Measurements from ENCODE around the gene SYNJ2.

DNA sequence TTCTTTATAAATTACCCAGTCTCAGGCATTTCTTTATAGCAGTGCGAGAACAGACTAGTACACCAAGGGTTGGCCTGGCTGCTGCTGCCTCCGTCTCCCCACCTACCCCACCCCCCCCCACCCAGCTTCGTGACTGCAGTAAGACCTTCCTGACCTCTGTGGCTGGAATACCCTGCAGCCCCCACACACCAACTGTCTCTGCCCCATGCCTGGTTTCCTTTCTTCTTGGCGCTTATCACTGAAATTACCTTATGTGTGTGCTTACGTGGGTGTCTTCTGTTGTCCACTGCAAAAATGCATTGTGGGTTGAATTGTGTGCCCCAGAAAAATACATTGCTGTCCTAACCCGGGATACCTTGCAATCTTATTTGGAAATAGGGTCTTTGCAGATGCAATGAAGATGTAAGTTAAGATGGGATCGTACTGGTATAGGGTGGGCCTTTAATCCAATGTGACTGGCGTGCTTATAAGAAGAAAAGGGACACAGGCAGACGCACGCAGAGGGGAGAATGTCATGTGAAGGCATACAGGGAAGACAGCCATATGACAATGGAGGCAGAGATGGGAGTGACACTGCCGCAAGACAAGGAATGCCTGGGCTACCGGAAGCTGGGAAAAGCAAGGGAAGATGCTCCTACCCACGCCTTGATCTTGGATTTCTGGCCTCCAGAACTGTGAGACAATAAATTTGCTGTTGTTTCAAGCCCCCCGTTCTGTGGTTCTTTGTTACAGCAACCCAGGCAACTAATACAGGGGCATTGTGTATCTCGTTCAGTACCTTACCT, 15.4 kb downstream of the SYNJ2 start:
- TF ChIP-seq, protein P1, sequence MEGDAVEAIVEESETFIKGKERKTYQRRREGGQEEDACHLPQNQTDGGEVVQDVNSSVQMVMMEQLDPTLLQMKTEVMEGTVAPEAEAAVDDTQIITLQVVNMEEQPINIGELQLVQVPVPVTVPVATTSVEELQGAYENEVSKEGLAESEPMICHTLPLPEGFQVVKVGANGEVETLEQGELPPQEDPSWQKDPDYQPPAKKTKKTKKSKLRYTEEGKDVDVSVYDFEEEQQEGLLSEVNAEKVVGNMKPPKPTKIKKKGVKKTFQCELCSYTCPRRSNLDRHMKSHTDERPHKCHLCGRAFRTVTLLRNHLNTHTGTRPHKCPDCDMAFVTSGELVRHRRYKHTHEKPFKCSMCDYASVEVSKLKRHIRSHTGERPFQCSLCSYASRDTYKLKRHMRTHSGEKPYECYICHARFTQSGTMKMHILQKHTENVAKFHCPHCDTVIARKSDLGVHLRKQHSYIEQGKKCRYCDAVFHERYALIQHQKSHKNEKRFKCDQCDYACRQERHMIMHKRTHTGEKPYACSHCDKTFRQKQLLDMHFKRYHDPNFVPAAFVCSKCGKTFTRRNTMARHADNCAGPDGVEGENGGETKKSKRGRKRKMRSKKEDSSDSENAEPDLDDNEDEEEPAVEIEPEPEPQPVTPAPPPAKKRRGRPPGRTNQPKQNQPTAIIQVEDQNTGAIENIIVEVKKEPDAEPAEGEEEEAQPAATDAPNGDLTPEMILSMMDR (IDR thresholded peaks at IDR 0.05): no peak
- TF ChIP-seq POLR2A (IDR thresholded peaks at IDR 0.05; ENCODE audit: low read length): no peak
- no peak for TF ChIP-seq ATOH8 (CRISPR knock-in tag; IDR thresholded peaks at IDR 0.05; ENCODE audit: low read depth)
- no peak for TF ChIP-seq NR3C1 (IDR thresholded peaks at IDR 0.05)
- no peak for TF ChIP-seq ZNF302 (CRISPR knock-in tag; IDR thresholded peaks at IDR 0.05)
- TF ChIP-seq MAFK (IDR thresholded peaks at IDR 0.05; ENCODE audit: partially characterized antibody): no peak
- no peak for TF ChIP-seq FOSL2 (IDR thresholded peaks at IDR 0.05)
- TF ChIP-seq FOSL2 (CRISPR knock-in tag; IDR thresholded peaks at IDR 0.05): no peak
- no peak for TF ChIP-seq RAD21 (conservative IDR thresholded peaks at IDR 0.05 in 1 of 2, IDR thresholded peaks at IDR 0.05 in 1 of 2)
- TF ChIP-seq KDM5A (IDR thresholded peaks at IDR 0.05): no peak
